Skin epidermis (tissue), 12 donors: ENCODE results near the gene TMTC2.
"Not testable (repeated sequence)": the region's sequence is repeated elsewhere in the genome, so short reads cannot be mapped to it uniquely, and the experiment has no call there.

Source experiments
- H3K27ac ChIP-seq, 21 experiments: fragments of 200-600 bp; sonication (generic) in 11 of 21; one replicate each; pipeline ENCODE4 v1.5.0; 2020; ENCODE audit warnings: mild to moderate bottlenecking in 3 of 21, inconsistent platforms in 2 of 21, moderate library complexity in 2 of 21
- H3K4me3 ChIP-seq, 7 experiments: fragments of 200-600 bp; sonication (generic) in 2 of 7; one replicate each; pipeline ENCODE4 v1.5.0; 2020; ENCODE audit warnings: inconsistent platforms in 2 of 7, mild to moderate bottlenecking in 2 of 7, moderate library complexity in 1 of 7

TMTC2 gene

GRCh38 chr12:82765971-82766705 lies 79.4 kb downstream of the TMTC2 start:
- Histone ChIP-seq H3K27ac (no peak overlapping the region), H3K4me3 (no peak overlapping the region)

GRCh38 chr12:82774666-82775065 lies 88.0 kb downstream of the TMTC2 start:
- no peak overlapping the region for H3K27ac ChIP-seq
- no peak overlapping the region for H3K4me3 ChIP-seq

- Histone ChIP-seq H3K4me3 (no peak overlapping the region), H3K27ac (no peak overlapping the region)
Measured at GRCh38 chr12:82780517-82780916, 93.8 kb downstream of the TMTC2 start.

- H3K4me3 ChIP-seq: no peak overlapping the region
Measured at GRCh38 chr12:82781309-82781997, 94.7 kb downstream of the TMTC2 start.

GRCh38 chr12:82783435-82783834 lies 96.7 kb downstream of the TMTC2 start:
- no peak overlapping the region for H3K27ac ChIP-seq
- no peak overlapping the region for H3K4me3 ChIP-seq

More at GRCh38 chr12:82781309-82781997, 94.7 kb downstream of the TMTC2 start:
- H3K27ac ChIP-seq: peak overlapping the region in 1 of 21 experiments; percentile 27

- Histone ChIP-seq H3K27ac (no peak overlapping the region), H3K4me3 (no peak overlapping the region)
Measured at GRCh38 chr12:82787016-82787415, 100.3 kb downstream of the TMTC2 start.

GRCh38 chr12:82788594-82788993 lies 101.9 kb downstream of the TMTC2 start:
- Histone ChIP-seq H3K4me3 (no peak overlapping the region), H3K27ac (no peak overlapping the region)

GRCh38 chr12:82789674-82790073 lies 103.0 kb downstream of the TMTC2 start:
- no peak overlapping the region for H3K27ac ChIP-seq

GRCh38 chr12:82793751-82794281 lies 107.1 kb downstream of the TMTC2 start:
- no peak overlapping the region for H3K27ac ChIP-seq
- no peak overlapping the region for H3K4me3 ChIP-seq

More at GRCh38 chr12:82789674-82790073, 103.0 kb downstream of the TMTC2 start:
- H3K4me3 ChIP-seq: no peak overlapping the region

GRCh38 chr12:82797480-82797879 lies 110.8 kb downstream of the TMTC2 start:
- H3K27ac ChIP-seq: no peak overlapping the region
- no peak overlapping the region for H3K4me3 ChIP-seq

- H3K27ac ChIP-seq: no peak overlapping the region
- no peak overlapping the region for H3K4me3 ChIP-seq
Measured at GRCh38 chr12:82800185-82800584, 113.5 kb downstream of the TMTC2 start.

- H3K4me3 ChIP-seq: no peak overlapping the region
- H3K27ac ChIP-seq: no peak overlapping the region
Measured at GRCh38 chr12:82801951-82802610, 115.4 kb downstream of the TMTC2 start.

- Histone ChIP-seq H3K4me3 (no peak overlapping the region), H3K27ac (no peak overlapping the region)
Measured at GRCh38 chr12:82803201-82803600, 116.5 kb downstream of the TMTC2 start.

- H3K4me3 ChIP-seq: no peak overlapping the region
- no peak overlapping the region for H3K27ac ChIP-seq
Measured at GRCh38 chr12:82804601-82805000, 117.9 kb downstream of the TMTC2 start.

GRCh38 chr12:82805004-82805403 lies 118.3 kb downstream of the TMTC2 start:
- not testable (repeated sequence) for H3K27ac ChIP-seq, H3K4me3 ChIP-seq

GRCh38 chr12:82805812-82806497 lies 119.2 kb downstream of the TMTC2 start:
- peak overlapping the region in 3 of 21 experiments; percentile 23 to 45 (median 40) for H3K27ac ChIP-seq
- no peak overlapping the region for H3K4me3 ChIP-seq

GRCh38 chr12:82807132-82807737 lies 120.5 kb downstream of the TMTC2 start:
- no peak overlapping the region for H3K27ac ChIP-seq

GRCh38 chr12:82810568-82810967 lies 123.9 kb downstream of the TMTC2 start:
- Histone ChIP-seq H3K4me3 (no peak overlapping the region), H3K27ac (no peak overlapping the region)

More at GRCh38 chr12:82807132-82807737, 120.5 kb downstream of the TMTC2 start:
- H3K4me3 ChIP-seq: no peak overlapping the region

GRCh38 chr12:82817368-82817767 lies 130.7 kb downstream of the TMTC2 start:
- Histone ChIP-seq H3K27ac (no peak overlapping the region), H3K4me3 (no peak overlapping the region)
